HepG2 (cell line): ENCODE measurements around the gene SRC. TPM values are rescaled to one million over a fixed set of nuclear protein-coding genes. Genes with fewer than 3 reads are reported as not detected.

Experiments
- CC2D1A ChIP-seq: sonication (generic); formaldehyde crosslinking; IDR thresholded peaks from 2 replicates; pipeline ENCODE4 v1.8.1; 2023; ENCODE audit warnings: mild to moderate bottlenecking, missing genetic modification reagents
- GTF3A ChIP-seq: sonication (generic); formaldehyde crosslinking; conservative IDR thresholded peaks from 2 replicates; pipeline ENCODE4 v1.4.0; 2020; ENCODE audit warnings: mild to moderate bottlenecking, missing genetic modification reagents
- HHEX ChIP-seq: IDR thresholded peaks from 2 replicates; pipeline ENCODE4 v1.6.1; 2016; ENCODE audit warnings: control low read depth
- HNRNPH1 ChIP-seq: fragments of 200-400 bp; formaldehyde crosslinking; optimal IDR thresholded peaks from 2 replicates; pipeline ENCODE3; 2017; ENCODE audit warnings: mild to moderate bottlenecking, low read depth, low read length
- HNRNPK ChIP-seq: fragments of 200-400 bp; formaldehyde crosslinking; IDR thresholded peaks from 2 replicates; pipeline ENCODE4 v1.6.1; 2018; ENCODE audit warnings: low read length, low read depth, moderate library complexity, mild to moderate bottlenecking; ENCODE audit not compliant: poor library complexity, severe bottlenecking
- NCOA5 ChIP-seq: sonication (generic); formaldehyde crosslinking; IDR thresholded peaks from 2 replicates; pipeline ENCODE4 v1.4.0; 2020; ENCODE audit warnings: missing genetic modification reagents
- NKX3-1 ChIP-seq: sonication (generic); formaldehyde crosslinking; IDR thresholded peaks from 2 replicates; pipeline ENCODE4 v1.5.0; 2020; ENCODE audit warnings: missing genetic modification reagents
- NR2C2 ChIP-seq: sonication (generic); formaldehyde crosslinking; IDR thresholded peaks from 2 replicates; pipeline ENCODE4 v1.4.0; 2020; ENCODE audit warnings: missing genetic modification reagents, mild to moderate bottlenecking, moderate library complexity, borderline replicate concordance
- NR2F6 ChIP-seq, 2 experiments: IDR thresholded peaks; 2 replicates each; pipeline ENCODE4 v1.6.1; 2016; ENCODE audit warnings: antibody characterized with exemption in 1 of 2, mild to moderate bottlenecking in 1 of 2
- RBM22 ChIP-seq: fragments of 200-400 bp; formaldehyde crosslinking; optimal IDR thresholded peaks from 2 replicates; pipeline ENCODE3; 2017; ENCODE audit warnings: mild to moderate bottlenecking, low read length, moderate library complexity
- SUZ12 ChIP-seq: fragments of 150-350 bp; IDR thresholded peaks from 2 replicates; pipeline ENCODE4 v1.6.1; 2014; ENCODE audit warnings: low read depth, low read length
- TEAD2 ChIP-seq: sonication (generic); formaldehyde crosslinking; IDR thresholded peaks from 2 replicates; pipeline ENCODE4 v1.9.0; 2021; ENCODE audit warnings: missing genetic modification reagents
- ZMYM2 ChIP-seq: sonication (generic); formaldehyde crosslinking; IDR thresholded peaks from 2 replicates; pipeline ENCODE4 v1.8.0; 2022; ENCODE audit warnings: mild to moderate bottlenecking, missing genetic modification reagents
- ZMYM3 ChIP-seq: sonication (generic); formaldehyde crosslinking; IDR thresholded peaks from 2 replicates; pipeline ENCODE4 v1.5.1; 2020; ENCODE audit warnings: mild to moderate bottlenecking, missing genetic modification reagents
- ZNF207 ChIP-seq: fragments of 450-650 bp; IDR thresholded peaks from 2 replicates; pipeline ENCODE4 v1.6.1; 2016; ENCODE audit warnings: antibody characterized with exemption, borderline replicate concordance
- ZNF556 ChIP-seq: sonication (generic); formaldehyde crosslinking; IDR thresholded peaks from 2 replicates; pipeline ENCODE4 v1.4.0; 2020; ENCODE audit warnings: mild to moderate bottlenecking, missing genetic modification reagents, borderline replicate concordance
- ZNF75D ChIP-seq: sonication (generic); formaldehyde crosslinking; IDR thresholded peaks from 2 replicates; pipeline ENCODE4 v1.8.1; 2023; ENCODE audit warnings: missing genetic modification reagents, mild to moderate bottlenecking, borderline replicate concordance
- polyA plus RNA-seq, 8 experiments: library from polyadenylated mRNA; depleted of rRNA in 3 of 8; stranded (reverse) in 7 of 8; unstranded in 1 of 8; fragments of >200 nt; fragmentation: Illumina TruSeq in 4 of 8; extraction: Trizol in 4 of 8; gene quantifications; 2 replicates each; pipeline versions ENCODE4 v1.2.1 to v1.2.3, GENCODE V29; 2011 to 2016; ENCODE audit warnings: low read depth in 4 of 8, missing spikeins in 1 of 8, mixed read lengths in 1 of 8; ENCODE audit not compliant: insufficient read depth in 1 of 8
- total RNA-seq, 5 experiments: library from RNA; depleted of rRNA; stranded (reverse); fragments of >200 nt; fragmentation: Illumina TruSeq; extraction: Trizol; gene quantifications; 2 replicates each; pipeline ENCODE4 v1.2.3, GENCODE V29; 2016; ENCODE audit warnings: low read depth in 1 of 5
- TF ChIP-seq, protein P1 (sequence below): fragments of 450-650 bp; IDR thresholded peaks from 2 replicates; pipeline ENCODE4 v1.6.1; 2016
- TF ChIP-seq, protein P2 (sequence below): sonication (generic); formaldehyde crosslinking; IDR thresholded peaks from 2 replicates; pipeline ENCODE4 v1.4.0; 2020; ENCODE audit warnings: missing genetic modification reagents
- TF ChIP-seq, protein P3 (sequence below): sonication (generic); formaldehyde crosslinking; IDR thresholded peaks from 2 replicates; pipeline ENCODE4 v1.9.0; 2022; ENCODE audit warnings: missing genetic modification reagents, mild to moderate bottlenecking, borderline replicate concordance
- TF ChIP-seq, protein P4 (sequence below): sonication (generic); formaldehyde crosslinking; IDR thresholded peaks from 2 replicates; pipeline ENCODE4 v1.5.0; 2020; ENCODE audit warnings: mild to moderate bottlenecking, missing genetic modification reagents
- TF ChIP-seq, protein P5 (sequence below): IDR thresholded peaks from 2 replicates; pipeline ENCODE4 v1.6.1; 2018; ENCODE audit warnings: missing genetic modification reagents

Gene SRC
- total and polyA plus RNA-seq, 2 of the 13 experiments (the other 11 are each of a cell fraction or from before 2014, with no cell fraction given), result 54.7 to 192 TPM

DNA sequence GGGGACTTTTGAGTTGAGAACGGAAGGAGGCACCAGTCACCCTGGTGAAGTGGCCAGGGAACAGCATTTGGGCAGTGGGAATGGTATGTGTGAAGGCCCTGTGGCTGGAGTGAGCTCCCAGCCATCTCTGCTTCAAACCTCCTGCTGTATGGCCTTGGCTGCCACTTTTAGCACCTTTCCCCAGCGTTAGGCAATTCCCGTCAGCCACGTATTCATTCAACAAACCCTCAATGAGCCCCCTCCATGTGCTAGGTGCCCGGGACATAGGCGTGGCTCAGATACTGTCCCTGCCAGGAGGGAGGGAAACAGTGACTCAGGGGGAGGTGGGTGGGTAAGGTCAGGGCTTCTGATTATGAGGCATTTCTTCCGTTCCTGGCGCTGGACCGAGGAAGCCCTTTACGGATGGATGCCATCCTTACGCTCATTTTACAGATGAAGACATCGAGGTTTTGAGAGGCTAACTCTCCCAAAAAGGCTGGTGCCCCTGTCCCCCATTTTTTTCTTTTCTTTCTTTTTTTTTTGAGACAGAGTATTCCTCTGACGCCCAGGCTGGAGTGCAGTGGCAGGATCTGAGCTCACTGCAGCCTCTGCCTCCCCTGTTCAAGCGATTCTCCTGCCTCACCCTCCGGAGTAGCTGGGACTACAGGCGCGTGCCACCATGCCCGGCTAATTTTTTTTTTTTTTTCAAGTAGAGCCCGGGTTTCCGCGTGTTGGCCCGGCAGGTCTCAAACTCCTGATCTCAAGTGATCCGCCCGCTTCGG lies 37.5 kb downstream of the SRC start (continued):
- TF ChIP-seq NR2F6 (IDR thresholded peaks at IDR 0.05) (no peak), NR2F6 (CRISPR knock-in tag; IDR thresholded peaks at IDR 0.05) (no peak), ZNF207 (no peak), RBM22 (peak; percentile 50), NR2C2 (CRISPR knock-in tag) (no peak), ZNF75D (CRISPR knock-in tag) (no peak), HNRNPK (no peak), ZMYM3 (CRISPR knock-in tag) (no peak; the same call in 1 of the 2 replicates), SUZ12 (no peak), ZNF556 (CRISPR knock-in tag) (no peak), NKX3-1 (CRISPR knock-in tag) (no peak), GTF3A (CRISPR knock-in tag) (no peak), NCOA5 (CRISPR knock-in tag) (no peak), HNRNPH1 (no peak), CC2D1A (CRISPR knock-in tag) (no peak), HHEX (CRISPR knock-in tag) (0 out of 2 replicates have a peak, but pooled peaks have one; percentile 19), ZMYM2 (0 out of 2 replicates have a peak, but pooled peaks have one; percentile 51), TEAD2 (CRISPR knock-in tag) (no peak)
- TF ChIP-seq, protein P1, sequence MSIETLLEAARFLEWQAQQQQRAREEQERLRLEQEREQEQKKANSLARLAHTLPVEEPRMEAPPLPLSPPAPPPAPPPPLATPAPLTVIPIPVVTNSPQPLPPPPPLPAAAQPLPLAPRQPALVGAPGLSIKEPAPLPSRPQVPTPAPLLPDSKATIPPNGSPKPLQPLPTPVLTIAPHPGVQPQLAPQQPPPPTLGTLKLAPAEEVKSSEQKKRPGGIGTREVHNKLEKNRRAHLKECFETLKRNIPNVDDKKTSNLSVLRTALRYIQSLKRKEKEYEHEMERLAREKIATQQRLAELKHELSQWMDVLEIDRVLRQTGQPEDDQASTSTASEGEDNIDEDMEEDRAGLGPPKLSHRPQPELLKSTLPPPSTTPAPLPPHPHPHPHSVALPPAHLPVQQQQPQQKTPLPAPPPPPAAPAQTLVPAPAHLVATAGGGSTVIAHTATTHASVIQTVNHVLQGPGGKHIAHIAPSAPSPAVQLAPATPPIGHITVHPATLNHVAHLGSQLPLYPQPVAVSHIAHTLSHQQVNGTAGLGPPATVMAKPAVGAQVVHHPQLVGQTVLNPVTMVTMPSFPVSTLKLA, result no peak
- TF ChIP-seq, protein P2, sequence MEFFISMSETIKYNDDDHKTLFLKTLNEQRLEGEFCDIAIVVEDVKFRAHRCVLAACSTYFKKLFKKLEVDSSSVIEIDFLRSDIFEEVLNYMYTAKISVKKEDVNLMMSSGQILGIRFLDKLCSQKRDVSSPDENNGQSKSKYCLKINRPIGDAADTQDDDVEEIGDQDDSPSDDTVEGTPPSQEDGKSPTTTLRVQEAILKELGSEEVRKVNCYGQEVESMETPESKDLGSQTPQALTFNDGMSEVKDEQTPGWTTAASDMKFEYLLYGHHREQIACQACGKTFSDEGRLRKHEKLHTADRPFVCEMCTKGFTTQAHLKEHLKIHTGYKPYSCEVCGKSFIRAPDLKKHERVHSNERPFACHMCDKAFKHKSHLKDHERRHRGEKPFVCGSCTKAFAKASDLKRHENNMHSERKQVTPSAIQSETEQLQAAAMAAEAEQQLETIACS, result no peak
- TF ChIP-seq, protein P3, sequence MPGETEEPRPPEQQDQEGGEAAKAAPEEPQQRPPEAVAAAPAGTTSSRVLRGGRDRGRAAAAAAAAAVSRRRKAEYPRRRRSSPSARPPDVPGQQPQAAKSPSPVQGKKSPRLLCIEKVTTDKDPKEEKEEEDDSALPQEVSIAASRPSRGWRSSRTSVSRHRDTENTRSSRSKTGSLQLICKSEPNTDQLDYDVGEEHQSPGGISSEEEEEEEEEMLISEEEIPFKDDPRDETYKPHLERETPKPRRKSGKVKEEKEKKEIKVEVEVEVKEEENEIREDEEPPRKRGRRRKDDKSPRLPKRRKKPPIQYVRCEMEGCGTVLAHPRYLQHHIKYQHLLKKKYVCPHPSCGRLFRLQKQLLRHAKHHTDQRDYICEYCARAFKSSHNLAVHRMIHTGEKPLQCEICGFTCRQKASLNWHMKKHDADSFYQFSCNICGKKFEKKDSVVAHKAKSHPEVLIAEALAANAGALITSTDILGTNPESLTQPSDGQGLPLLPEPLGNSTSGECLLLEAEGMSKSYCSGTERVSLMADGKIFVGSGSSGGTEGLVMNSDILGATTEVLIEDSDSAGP (CRISPR knock-in tag), result 0 out of 2 replicates have a peak, but pooled peaks have one; percentile 24
- TF ChIP-seq, protein P4, sequence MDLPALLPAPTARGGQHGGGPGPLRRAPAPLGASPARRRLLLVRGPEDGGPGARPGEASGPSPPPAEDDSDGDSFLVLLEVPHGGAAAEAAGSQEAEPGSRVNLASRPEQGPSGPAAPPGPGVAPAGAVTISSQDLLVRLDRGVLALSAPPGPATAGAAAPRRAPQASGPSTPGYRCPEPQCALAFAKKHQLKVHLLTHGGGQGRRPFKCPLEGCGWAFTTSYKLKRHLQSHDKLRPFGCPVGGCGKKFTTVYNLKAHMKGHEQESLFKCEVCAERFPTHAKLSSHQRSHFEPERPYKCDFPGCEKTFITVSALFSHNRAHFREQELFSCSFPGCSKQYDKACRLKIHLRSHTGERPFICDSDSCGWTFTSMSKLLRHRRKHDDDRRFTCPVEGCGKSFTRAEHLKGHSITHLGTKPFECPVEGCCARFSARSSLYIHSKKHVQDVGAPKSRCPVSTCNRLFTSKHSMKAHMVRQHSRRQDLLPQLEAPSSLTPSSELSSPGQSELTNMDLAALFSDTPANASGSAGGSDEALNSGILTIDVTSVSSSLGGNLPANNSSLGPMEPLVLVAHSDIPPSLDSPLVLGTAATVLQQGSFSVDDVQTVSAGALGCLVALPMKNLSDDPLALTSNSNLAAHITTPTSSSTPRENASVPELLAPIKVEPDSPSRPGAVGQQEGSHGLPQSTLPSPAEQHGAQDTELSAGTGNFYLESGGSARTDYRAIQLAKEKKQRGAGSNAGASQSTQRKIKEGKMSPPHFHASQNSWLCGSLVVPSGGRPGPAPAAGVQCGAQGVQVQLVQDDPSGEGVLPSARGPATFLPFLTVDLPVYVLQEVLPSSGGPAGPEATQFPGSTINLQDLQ (CRISPR knock-in tag), result no peak
- TF ChIP-seq, protein P5, sequence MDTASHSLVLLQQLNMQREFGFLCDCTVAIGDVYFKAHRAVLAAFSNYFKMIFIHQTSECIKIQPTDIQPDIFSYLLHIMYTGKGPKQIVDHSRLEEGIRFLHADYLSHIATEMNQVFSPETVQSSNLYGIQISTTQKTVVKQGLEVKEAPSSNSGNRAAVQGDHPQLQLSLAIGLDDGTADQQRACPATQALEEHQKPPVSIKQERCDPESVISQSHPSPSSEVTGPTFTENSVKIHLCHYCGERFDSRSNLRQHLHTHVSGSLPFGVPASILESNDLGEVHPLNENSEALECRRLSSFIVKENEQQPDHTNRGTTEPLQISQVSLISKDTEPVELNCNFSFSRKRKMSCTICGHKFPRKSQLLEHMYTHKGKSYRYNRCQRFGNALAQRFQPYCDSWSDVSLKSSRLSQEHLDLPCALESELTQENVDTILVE (CRISPR knock-in tag), result no peak
